Osteoblast (primary cell): Measurements from ENCODE around the gene SCN2B. TPM values are rescaled to one million over a fixed set of nuclear protein-coding genes. Genes with fewer than 3 reads are reported as not detected.

Source experiments
- DNase-seq: peaks from one replicate; pipeline ENCODE4 v3.0.0; 2011; ENCODE audit warnings: low spot score, mixed read lengths; ENCODE audit not compliant: insufficient read length; ENCODE audit errors: missing footprints
- H2AFZ ChIP-seq: 2 replicates; pipeline ENCODE4 v1.6.0; 2011; ENCODE audit warnings: mild to moderate bottlenecking, low read length
- H3K27ac ChIP-seq: 2 replicates; pipeline ENCODE4 v1.5.1; 2011; ENCODE audit warnings: mild to moderate bottlenecking, low read depth, low read length, moderate library complexity
- H3K27me3 ChIP-seq: 2 replicates; pipeline ENCODE4 v1.6.0; 2012; ENCODE audit warnings: mild to moderate bottlenecking, control low read depth, inconsistent platforms, low read length, moderate library complexity; ENCODE audit not compliant: insufficient read depth
- H3K36me3 ChIP-seq: 2 replicates; pipeline ENCODE4 v1.5.1; 2011; ENCODE audit warnings: mild to moderate bottlenecking, low read length, control low read depth, moderate library complexity; ENCODE audit not compliant: insufficient read depth
- H3K4me1 ChIP-seq: 2 replicates; pipeline ENCODE4 v1.5.1; 2011; ENCODE audit warnings: mild to moderate bottlenecking, low read length, control low read depth, moderate library complexity; ENCODE audit not compliant: insufficient read depth
- H3K4me2 ChIP-seq: 2 replicates; pipeline ENCODE4 v1.6.0; 2011; ENCODE audit warnings: mild to moderate bottlenecking, low read length; ENCODE audit not compliant: insufficient read depth
- H3K4me3 ChIP-seq: fragments of 200-600 bp; sonication (generic); 3 replicates; pipeline ENCODE4 v1.5.1; 2012; ENCODE audit warnings: mild to moderate bottlenecking, low read length, inconsistent platforms; ENCODE audit not compliant: insufficient read depth
- H3K79me2 ChIP-seq: 2 replicates; pipeline ENCODE4 v1.6.0; 2012; ENCODE audit warnings: mild to moderate bottlenecking, low read length, control low read depth, inconsistent platforms; ENCODE audit not compliant: insufficient read depth
- H3K9me3 ChIP-seq: 2 replicates; pipeline ENCODE4 v1.5.1; 2011; ENCODE audit warnings: low read depth, low read length, control low read depth
- H4K20me1 ChIP-seq: 2 replicates; pipeline ENCODE4 v1.6.0; 2012; ENCODE audit warnings: mild to moderate bottlenecking, low read length, control low read depth; ENCODE audit not compliant: insufficient read depth
- CTCF ChIP-seq: IDR thresholded peaks from 2 replicates; pipeline ENCODE4 v1.5.1; 2011; ENCODE audit warnings: mild to moderate bottlenecking, low read depth, low read length, moderate library complexity; ENCODE audit errors: extremely low read depth
- total RNA-seq: library from RNA; depleted of rRNA; stranded (reverse); fragments of >200 nt; gene quantifications from 2 replicates; pipeline ENCODE4 v1.2.3, GENCODE V29; 2012

SCN2B gene
- total RNA-seq, 1 donor = not detected

GRCh38 chr11:118207079-118207478 is 30.6 kb upstream of the SCN2B start:
- H3K27me3 ChIP-seq = peaks cover 17% of the 10 kb centered on the region
- H3K4me1 ChIP-seq = no peaks in the 10 kb centered on the region
- H4K20me1 ChIP-seq = no peaks in the 10 kb centered on the region
- no peak for TF ChIP-seq CTCF
- H3K4me3 ChIP-seq = no peak overlapping the region
- H3K79me2 ChIP-seq = no peaks in the 10 kb centered on the region
- H3K9me3 ChIP-seq = no peaks in the 10 kb centered on the region
- H3K27ac ChIP-seq = no peak overlapping the region
- H3K4me2 ChIP-seq = no peak overlapping the region
- H3K36me3 ChIP-seq = no peaks in the 10 kb centered on the region
- DNase-seq = no peak
- H2AFZ ChIP-seq = no peak overlapping the region

GRCh38 chr11:118206391-118207031 is 30.1 kb upstream of the SCN2B start:
- no peak for TF ChIP-seq CTCF
- no peak overlapping the region for H3K27ac ChIP-seq
- H3K27me3 ChIP-seq = peaks cover 19% of the 10 kb centered on the region
- H2AFZ ChIP-seq = no peak overlapping the region
- no peak overlapping the region for H3K4me2 ChIP-seq
- H3K36me3 ChIP-seq = no peaks in the 10 kb centered on the region
- no peaks in the 10 kb centered on the region for H3K4me1 ChIP-seq
- no peaks in the 10 kb centered on the region for H3K79me2 ChIP-seq
- H3K9me3 ChIP-seq = no peaks in the 10 kb centered on the region
- DNase-seq = no peak
- no peaks in the 10 kb centered on the region for H4K20me1 ChIP-seq
- H3K4me3 ChIP-seq = no peak overlapping the region

- peaks cover 18% of the 10 kb centered on the region for H3K27me3 ChIP-seq
- H3K4me3 ChIP-seq = no peak overlapping the region
- no peaks in the 10 kb centered on the region for H3K9me3 ChIP-seq
- no peaks in the 10 kb centered on the region for H4K20me1 ChIP-seq
- no peak overlapping the region for H3K4me2 ChIP-seq
- H3K36me3 ChIP-seq = no peaks in the 10 kb centered on the region
- H3K27ac ChIP-seq = no peak overlapping the region
- H3K4me1 ChIP-seq = no peaks in the 10 kb centered on the region
- no peak for TF ChIP-seq CTCF
- no peak overlapping the region for H2AFZ ChIP-seq
- DNase-seq = no peak
- no peaks in the 10 kb centered on the region for H3K79me2 ChIP-seq
These were observed 29.4 kb upstream of the SCN2B start for GRCh38 chr11:118205606-118206378.
